Measurements from ENCODE around the gene EPHA4.

Gene EPHA4

GRCh38 chr2:221446140-221446539 lies 126.0 kb downstream of the EPHA4 start:
- no peak for TF ChIP-seq CTCF (conservative IDR thresholded peaks at IDR 0.05; ENCODE audit: low read length)
- H3K4me3 ChIP-seq (ENCODE audit: low read length), result no peak overlapping the region
- DNase-seq (ENCODE audit: low read depth), result no peak

- peak; percentile 29 for DNase-seq (ENCODE audit: low read depth)
- TF ChIP-seq CTCF (conservative IDR thresholded peaks at IDR 0.05; ENCODE audit: low read length), result no peak
- H3K4me3 ChIP-seq (ENCODE audit: low read length), result no peak overlapping the region
Measured at GRCh38 chr2:221444106-221444505, 128.0 kb downstream of the EPHA4 start.

GRCh38 chr2:221443645-221444044 lies 128.5 kb downstream of the EPHA4 start:
- DNase-seq (ENCODE audit: low read depth), result peak; percentile 78
- no peak overlapping the region for H3K4me3 ChIP-seq (ENCODE audit: low read length)

GRCh38 chr2:221442128-221442527 lies 130.0 kb downstream of the EPHA4 start:
- H3K4me3 ChIP-seq (ENCODE audit: low read length), result no peak overlapping the region
- DNase-seq (ENCODE audit: low read depth), result no peak
- TF ChIP-seq CTCF (conservative IDR thresholded peaks at IDR 0.05; ENCODE audit: low read length), result no peak

More at GRCh38 chr2:221443645-221444044, 128.5 kb downstream of the EPHA4 start:
- no peak for TF ChIP-seq CTCF (conservative IDR thresholded peaks at IDR 0.05; ENCODE audit: low read length)

- no peak for DNase-seq (ENCODE audit: low read depth)
- no peak for TF ChIP-seq CTCF (conservative IDR thresholded peaks at IDR 0.05; ENCODE audit: low read length)
- no peak overlapping the region for H3K4me3 ChIP-seq (ENCODE audit: low read length)
Measured at GRCh38 chr2:221439761-221440479, 132.2 kb downstream of the EPHA4 start.

GRCh38 chr2:221437056-221437455 lies 135.0 kb downstream of the EPHA4 start:
- no peak for DNase-seq (ENCODE audit: low read depth)
- H3K4me3 ChIP-seq (ENCODE audit: low read length), result no peak overlapping the region
- no peak for TF ChIP-seq CTCF (conservative IDR thresholded peaks at IDR 0.05; ENCODE audit: low read length)

GRCh38 chr2:221435171-221435570 lies 136.9 kb downstream of the EPHA4 start:
- no peak for DNase-seq (ENCODE audit: low read depth)
- H3K4me3 ChIP-seq (ENCODE audit: low read length), result no peak overlapping the region
- TF ChIP-seq CTCF (conservative IDR thresholded peaks at IDR 0.05; ENCODE audit: low read length), result no peak

All from AG10803 (cell line).